GM18499 (cell line): ENCODE data around the gene BTBD17.

ENCODE experiments used
- ATAC-seq: cut with Tn5 transposase; IDR thresholded peaks from one replicate; pipeline ENCODE4 v1.9.1; 2021; ENCODE audit warnings: moderate number of reproducible peaks; ENCODE audit not compliant: insufficient read depth, unreplicated experiment

Gene BTBD17

GRCh38 chr17:74340470-74341023 lies 21.1 kb downstream of the BTBD17 start:
- ATAC-seq: no peak

- ATAC-seq: no peak
These were observed 22.0 kb downstream of the BTBD17 start for GRCh38 chr17:74339537-74340195.

- no peak for ATAC-seq
These were observed 23.7 kb downstream of the BTBD17 start for GRCh38 chr17:74337834-74338500.

GRCh38 chr17:74336307-74336706 lies 25.4 kb downstream of the BTBD17 start:
- no peak for ATAC-seq

GRCh38 chr17:74335529-74336062 lies 26.1 kb downstream of the BTBD17 start:
- no peak for ATAC-seq

GRCh38 chr17:74334393-74335039 lies 27.2 kb downstream of the BTBD17 start:
- no peak for ATAC-seq

GRCh38 chr17:74332763-74333283 lies 28.8 kb downstream of the BTBD17 start:
- ATAC-seq: no peak

GRCh38 chr17:74332017-74332650 lies 29.5 kb downstream of the BTBD17 start:
- ATAC-seq: no peak

- no peak for ATAC-seq
These were observed 31.2 kb downstream of the BTBD17 start for GRCh38 chr17:74330446-74330845.

GRCh38 chr17:74329378-74329777 lies 32.3 kb downstream of the BTBD17 start:
- no peak for ATAC-seq

- ATAC-seq: no peak
These were observed 33.2 kb downstream of the BTBD17 start for GRCh38 chr17:74328487-74328886.

- no peak for ATAC-seq
These were observed 35.2 kb downstream of the BTBD17 start for GRCh38 chr17:74326506-74326905.

- no peak for ATAC-seq
These were observed 35.8 kb downstream of the BTBD17 start, which contains the start of gene KIF19 for GRCh38 chr17:74325743-74326379. Gene KIF19 (plus strand): TSS chr17:74326226. CDS start chr17:74326350, 124 bp downstream.

- no peak for ATAC-seq
These were observed 36.3 kb downstream of the BTBD17 start for GRCh38 chr17:74325376-74325742.

- no peak for ATAC-seq
These were observed 37.1 kb downstream of the BTBD17 start for GRCh38 chr17:74324521-74324920.

- ATAC-seq: no peak
These were observed 43.3 kb downstream of the BTBD17 start for GRCh38 chr17:74318391-74318790.

- ATAC-seq: no peak
These were observed 44.6 kb downstream of the BTBD17 start for GRCh38 chr17:74317071-74317470.

- ATAC-seq: no peak
These were observed 45.4 kb downstream of the BTBD17 start for GRCh38 chr17:74316220-74316619.

- no peak for ATAC-seq
These were observed 46.8 kb downstream of the BTBD17 start for GRCh38 chr17:74314877-74315276.

- no peak for ATAC-seq
These were observed 51.8 kb downstream of the BTBD17 start for GRCh38 chr17:74309902-74310301.
